C4-2B (cell line): ENCODE results near the gene EVI5.
"Not testable (repeated sequence)": the region's sequence is repeated elsewhere in the genome, so short reads cannot be mapped to it uniquely, and the experiment has no call there.

Experiments
- H3K27ac ChIP-seq: fragments of 450-650 bp; 2 replicates; pipeline ENCODE4 v1.5.1; 2017
- CTCF ChIP-seq: fragments of 450-650 bp; conservative IDR thresholded peaks from 2 replicates; pipeline ENCODE4 v1.5.1; 2017; ENCODE audit warnings: mild to moderate bottlenecking
- ZFX ChIP-seq: fragments of 450-650 bp; IDR thresholded peaks from 2 replicates; pipeline ENCODE4 v1.6.1; 2017

EVI5 gene

GRCh38 chr1:92792340-92792782, 7.5 kb upstream of the EVI5 start:
- H3K27ac ChIP-seq = no peak overlapping the region
- TF ChIP-seq ZFX = no peak
- TF ChIP-seq CTCF = no peak

GRCh38 chr1:92791487-92792066, 6.7 kb upstream of the EVI5 start:
- no peak for TF ChIP-seq CTCF
- no peak for TF ChIP-seq ZFX
- H3K27ac ChIP-seq = no peak overlapping the region

- TF ChIP-seq ZFX (no peak), CTCF (no peak)
- H3K27ac ChIP-seq = no peak overlapping the region
Measured at GRCh38 chr1:92790867-92791266, 6.0 kb upstream of the EVI5 start.

GRCh38 chr1:92790081-92790480, 5.2 kb upstream of the EVI5 start:
- TF ChIP-seq ZFX = no peak
- TF ChIP-seq CTCF = no peak

DNA sequence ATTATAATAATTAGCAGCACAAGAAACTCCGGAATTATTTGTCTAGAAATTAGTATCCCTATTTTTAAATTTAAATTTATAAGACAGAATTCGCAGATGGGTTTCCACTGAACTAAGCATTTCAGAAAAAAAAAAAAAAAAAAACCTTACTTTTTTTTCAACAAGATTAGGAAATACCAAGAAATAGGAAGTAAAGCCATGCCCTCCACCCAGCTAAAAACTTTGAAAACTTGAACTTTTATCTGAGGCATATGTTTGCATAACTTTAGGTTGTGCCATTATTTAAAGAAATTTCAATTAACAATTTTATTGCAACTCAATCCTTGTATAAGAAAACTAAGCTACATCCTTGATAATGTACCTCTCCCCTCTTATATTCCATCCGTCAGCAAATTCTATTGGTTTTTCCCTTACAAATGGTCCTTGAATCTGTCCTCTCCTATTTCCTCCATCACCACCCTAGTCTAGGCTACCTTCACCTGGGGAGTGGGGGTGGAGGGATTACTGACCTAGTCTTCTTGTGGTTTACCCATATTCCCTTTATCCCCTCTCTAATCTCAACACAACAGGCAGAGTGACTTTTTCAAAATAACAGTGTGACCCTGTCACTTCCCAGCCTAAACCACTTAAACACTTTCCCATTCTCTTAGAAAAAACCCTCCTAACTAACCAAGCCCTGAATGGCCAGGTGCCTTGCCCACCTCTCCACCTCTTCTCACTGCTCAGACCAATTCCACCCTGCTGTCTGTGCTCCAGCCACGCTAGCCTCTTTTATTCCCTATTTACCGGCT, 1.4 kb upstream of the EVI5 start:
- peak overlapping the region; percentile 76; the same call in 1 of the 2 replicates for H3K27ac ChIP-seq
- TF ChIP-seq CTCF = no peak
- TF ChIP-seq ZFX = no peak

More at GRCh38 chr1:92790081-92790480, 5.2 kb upstream of the EVI5 start:
- H3K27ac ChIP-seq = no peak overlapping the region

- no peak for TF ChIP-seq CTCF
- no peak for TF ChIP-seq ZFX
- peak overlapping the region; percentile 76 for H3K27ac ChIP-seq
Measured at GRCh38 chr1:92784021-92784638, 778 bp downstream of the EVI5 start.

DNA sequence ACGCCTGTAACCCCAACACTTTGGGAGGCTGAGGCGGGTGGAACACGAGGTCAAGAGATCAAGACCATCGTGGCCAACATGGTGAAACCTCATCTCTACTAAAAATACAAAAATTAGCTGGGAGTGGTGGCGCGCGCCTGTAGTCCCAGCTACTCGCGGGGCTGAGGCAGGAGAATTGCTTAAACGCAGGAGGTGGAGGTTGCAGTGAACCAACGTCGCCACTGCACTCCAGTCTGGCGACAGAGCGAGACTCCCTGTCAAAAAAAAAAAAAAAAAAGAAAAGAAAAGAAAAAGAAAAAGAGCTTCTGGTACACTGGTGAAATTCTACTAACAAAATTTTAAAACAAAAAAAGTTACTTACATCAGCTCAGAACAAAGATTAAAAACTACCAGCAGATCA, 1.4 kb downstream of the EVI5 start:
- not testable (repeated sequence) for H3K27ac ChIP-seq
